Measurements from ENCODE around the gene FHAD1.
"Not testable (repeated sequence)": the region's sequence is repeated elsewhere in the genome, so short reads cannot be mapped to it uniquely, and the experiment has no call there.

Gene FHAD1

DNA sequence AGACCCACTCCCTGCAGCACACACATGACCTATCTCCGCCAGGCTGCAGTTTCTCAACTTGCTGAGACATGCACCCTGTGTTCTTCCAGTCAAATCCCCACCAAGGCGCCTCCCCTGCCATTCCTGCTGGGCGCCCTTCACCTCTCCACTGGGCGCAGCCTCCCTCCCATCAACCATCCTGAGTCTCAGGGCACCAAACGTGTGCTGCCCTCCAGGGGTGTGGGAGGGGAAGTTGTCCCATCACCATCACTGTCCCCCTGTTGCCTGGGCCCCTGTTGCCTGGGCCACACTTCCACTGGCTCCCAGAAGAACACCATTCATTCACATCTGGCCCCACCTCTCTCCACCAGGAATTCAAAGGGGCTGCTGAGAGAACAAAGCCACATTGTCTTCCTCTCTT lies 117.7 kb downstream of the FHAD1 start:
- TF ChIP-seq, protein P1, sequence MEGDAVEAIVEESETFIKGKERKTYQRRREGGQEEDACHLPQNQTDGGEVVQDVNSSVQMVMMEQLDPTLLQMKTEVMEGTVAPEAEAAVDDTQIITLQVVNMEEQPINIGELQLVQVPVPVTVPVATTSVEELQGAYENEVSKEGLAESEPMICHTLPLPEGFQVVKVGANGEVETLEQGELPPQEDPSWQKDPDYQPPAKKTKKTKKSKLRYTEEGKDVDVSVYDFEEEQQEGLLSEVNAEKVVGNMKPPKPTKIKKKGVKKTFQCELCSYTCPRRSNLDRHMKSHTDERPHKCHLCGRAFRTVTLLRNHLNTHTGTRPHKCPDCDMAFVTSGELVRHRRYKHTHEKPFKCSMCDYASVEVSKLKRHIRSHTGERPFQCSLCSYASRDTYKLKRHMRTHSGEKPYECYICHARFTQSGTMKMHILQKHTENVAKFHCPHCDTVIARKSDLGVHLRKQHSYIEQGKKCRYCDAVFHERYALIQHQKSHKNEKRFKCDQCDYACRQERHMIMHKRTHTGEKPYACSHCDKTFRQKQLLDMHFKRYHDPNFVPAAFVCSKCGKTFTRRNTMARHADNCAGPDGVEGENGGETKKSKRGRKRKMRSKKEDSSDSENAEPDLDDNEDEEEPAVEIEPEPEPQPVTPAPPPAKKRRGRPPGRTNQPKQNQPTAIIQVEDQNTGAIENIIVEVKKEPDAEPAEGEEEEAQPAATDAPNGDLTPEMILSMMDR (IDR thresholded peaks at IDR 0.05; ENCODE audit: borderline replicate concordance, insufficient read depth, low read depth, low read length) = 0 out of 2 replicates have a peak, but pooled peaks have one; percentile 1
- H3K4me3 ChIP-seq (ENCODE audit: low read depth, low read length) = no peak overlapping the region

DNA sequence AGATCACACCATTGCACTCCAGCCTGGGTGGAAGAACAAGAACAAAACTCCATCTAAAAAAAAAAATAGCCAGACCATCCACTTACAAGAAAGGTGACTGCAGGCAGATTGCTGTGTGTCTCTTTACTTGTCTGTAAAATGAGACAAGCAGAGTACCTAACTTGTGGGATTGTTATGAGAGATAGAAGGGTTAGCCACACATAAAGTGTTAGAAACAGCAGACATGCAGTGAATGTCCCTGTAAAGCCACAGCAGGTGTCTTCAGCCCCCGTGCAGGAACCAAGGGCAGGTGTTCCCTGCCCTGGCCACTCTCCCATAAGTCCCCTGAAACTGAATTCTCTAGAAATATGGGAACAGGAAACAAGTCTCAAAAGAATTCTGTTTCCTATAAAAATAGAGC lies 121.9 kb downstream of the FHAD1 start:
- no peak overlapping the region for H3K4me3 ChIP-seq (ENCODE audit: low read depth, low read length)
- TF ChIP-seq, protein P1 (IDR thresholded peaks at IDR 0.05; ENCODE audit: borderline replicate concordance, insufficient read depth, low read depth, low read length) = no peak

DNA sequence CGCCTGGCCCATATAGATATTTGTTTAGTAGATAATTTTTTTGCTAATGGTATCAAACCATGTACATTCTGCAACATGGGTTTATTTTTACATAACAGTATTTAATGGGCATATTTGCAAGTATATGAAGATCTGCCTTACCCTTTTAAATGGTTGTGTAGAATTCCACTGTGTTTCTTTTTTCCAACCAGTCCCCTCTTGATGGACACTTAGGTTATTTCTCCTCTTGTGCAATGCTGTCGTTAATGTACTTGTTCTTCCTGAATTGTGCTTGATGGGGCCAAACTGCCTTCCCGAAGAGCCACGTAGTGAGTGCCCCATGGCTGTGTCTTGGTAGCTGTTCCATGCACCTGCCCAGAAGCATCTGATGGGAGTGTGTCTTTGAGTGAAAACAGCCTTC lies 123.2 kb downstream of the FHAD1 start:
- no peak overlapping the region for H3K4me3 ChIP-seq (ENCODE audit: low read depth, low read length)
- TF ChIP-seq, protein P1 (IDR thresholded peaks at IDR 0.05; ENCODE audit: borderline replicate concordance, insufficient read depth, low read depth, low read length) = no peak

DNA sequence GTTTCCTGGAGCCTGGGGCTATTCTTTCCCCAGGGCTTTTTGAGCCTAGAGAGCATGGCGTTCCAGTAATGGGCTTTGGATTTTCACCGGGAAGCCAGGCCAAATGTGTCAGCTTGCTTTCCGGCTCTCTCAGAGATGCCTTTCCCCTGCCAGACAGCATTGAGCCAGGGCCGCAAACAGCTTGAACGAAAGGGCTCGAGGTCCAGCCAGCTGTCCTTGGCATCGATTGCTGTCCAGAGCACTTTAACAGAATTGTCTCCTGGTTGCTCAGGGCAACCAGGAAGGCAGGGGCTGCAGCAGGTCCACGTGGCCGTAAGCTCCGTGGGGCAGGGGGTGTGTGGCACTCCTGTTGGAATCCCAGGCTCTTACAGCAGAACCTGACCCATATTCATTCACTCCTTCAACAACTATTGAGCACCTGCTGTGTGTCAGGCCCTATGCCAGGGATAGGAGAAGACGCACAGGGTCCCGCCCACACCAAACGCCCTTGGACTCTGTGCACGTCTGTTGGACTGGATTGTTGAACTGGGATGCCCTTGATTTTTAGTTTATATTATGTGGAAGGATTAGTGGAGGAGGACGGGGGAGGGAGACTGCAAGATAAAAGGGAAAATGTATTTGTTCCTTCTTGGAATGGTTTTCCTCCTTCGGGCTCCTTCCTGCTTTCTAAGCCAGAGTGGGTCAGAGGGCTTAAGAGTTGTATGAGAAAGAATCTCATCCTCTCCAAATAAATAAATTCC lies 123.9 kb downstream of the FHAD1 start:
- no peak overlapping the region for H3K4me3 ChIP-seq (ENCODE audit: low read depth, low read length)

DNA sequence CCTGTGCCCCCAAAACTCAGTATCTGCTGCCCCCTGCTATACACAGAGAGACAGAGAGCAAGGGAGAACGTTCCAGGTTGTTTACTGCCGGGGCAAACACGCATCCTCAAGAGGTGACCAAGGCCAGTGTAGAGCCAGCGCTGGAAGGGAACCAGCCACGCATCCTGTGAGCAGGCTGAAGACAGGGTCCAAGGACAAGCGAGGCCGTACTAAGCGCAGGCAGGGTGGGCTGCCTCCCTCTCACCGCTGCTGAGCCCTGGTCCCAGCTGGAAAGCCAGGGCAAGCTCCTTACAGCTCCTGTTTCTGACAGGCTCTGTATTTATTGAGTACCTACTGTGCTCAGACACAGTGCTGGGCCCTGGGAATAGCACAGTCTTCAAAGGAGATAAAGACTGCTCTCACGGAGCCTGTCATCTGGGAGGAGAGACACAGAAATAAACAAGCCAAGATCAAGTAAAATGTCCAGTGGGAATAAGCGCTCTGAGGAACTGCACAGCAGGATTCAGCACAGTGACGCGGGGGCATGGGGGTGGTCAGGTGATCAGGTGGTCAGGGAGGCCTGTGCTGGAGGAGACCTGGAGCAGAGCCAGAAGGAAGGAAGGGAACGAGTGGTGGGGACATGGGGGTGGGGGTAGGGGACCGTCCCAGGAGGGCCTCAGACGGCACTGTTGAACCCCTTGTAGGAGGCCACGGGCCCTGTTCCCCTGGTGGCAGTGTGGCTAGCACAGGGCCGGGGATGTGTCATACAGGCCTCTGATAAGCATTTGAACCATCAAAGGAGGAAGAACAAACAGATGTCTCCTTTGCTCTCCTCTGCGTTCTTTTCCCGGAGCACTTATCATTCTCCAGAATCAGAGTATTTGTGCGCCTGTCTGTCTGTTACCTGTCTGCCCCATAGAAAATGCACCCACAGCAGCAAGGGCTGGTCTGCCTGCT lies 124.9 kb downstream of the FHAD1 start:
- TF ChIP-seq, protein P1 (IDR thresholded peaks at IDR 0.05; ENCODE audit: borderline replicate concordance, insufficient read depth, low read depth, low read length) = no peak

More for the DNA sequence above, 123.9 kb downstream of the FHAD1 start:
- TF ChIP-seq, protein P1 (IDR thresholded peaks at IDR 0.05; ENCODE audit: borderline replicate concordance, insufficient read depth, low read depth, low read length) = no peak

DNA sequence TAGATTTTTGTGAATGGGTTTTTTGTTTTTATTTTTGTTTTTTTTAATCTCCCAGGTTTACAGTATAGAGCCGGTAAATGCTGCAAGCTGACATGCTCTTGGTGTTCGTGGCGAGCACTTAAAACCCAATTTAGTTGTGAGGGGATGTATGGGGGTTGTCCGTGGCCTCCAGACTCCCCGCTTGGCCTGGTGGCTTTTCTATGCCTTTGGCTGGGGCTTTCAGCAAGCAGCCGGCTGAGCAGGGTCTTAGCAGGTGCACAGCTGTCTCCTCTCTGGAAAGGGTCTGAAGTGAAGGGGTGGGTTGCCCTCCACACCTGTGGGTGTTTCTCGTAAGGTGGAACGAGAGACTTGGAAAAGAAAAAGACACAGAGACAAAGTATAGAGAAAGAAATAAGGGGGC lies 131.7 kb downstream of the FHAD1 start:
- TF ChIP-seq, protein P1 (IDR thresholded peaks at IDR 0.05; ENCODE audit: borderline replicate concordance, insufficient read depth, low read depth, low read length) = no peak
- no peak overlapping the region for H3K4me3 ChIP-seq (ENCODE audit: low read depth, low read length)

More for the DNA sequence above, 124.9 kb downstream of the FHAD1 start:
- no peak overlapping the region for H3K4me3 ChIP-seq (ENCODE audit: low read depth, low read length)

DNA sequence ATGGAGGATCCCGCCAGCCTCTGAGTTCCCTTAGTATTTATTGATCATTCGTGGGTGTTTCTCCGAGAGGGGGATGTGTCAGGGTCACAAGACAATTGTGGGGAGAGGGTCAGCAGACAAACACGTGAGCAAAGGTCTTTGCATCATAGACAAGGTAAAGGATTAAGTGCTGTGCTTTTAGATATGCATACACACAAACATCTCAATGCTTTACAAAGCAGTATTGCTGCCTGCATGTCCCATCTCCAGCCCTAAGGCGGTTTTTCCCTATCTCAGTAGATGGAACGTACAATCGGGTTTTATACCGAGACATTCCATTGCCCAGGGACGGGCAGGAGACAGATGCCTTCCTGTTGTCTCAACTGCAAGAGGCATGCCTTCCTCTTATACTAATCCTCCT lies 132.1 kb downstream of the FHAD1 start:
- H3K4me3 ChIP-seq (ENCODE audit: low read depth, low read length) = not testable (repeated sequence)

Data from GM12875 (cell line).